SJCRH30 (cell line): ENCODE results near the gene TCF21. TPM values are rescaled to one million over a fixed set of nuclear protein-coding genes. Genes with fewer than 3 reads are reported as not detected.
"Not testable (repeated sequence)": the region's sequence is repeated elsewhere in the genome, so short reads cannot be mapped to it uniquely, and the experiment has no call there.

ENCODE experiments used
- DNase-seq, 2 experiments: peaks; one replicate each; pipeline ENCODE4 v3.0.0-alpha.2; 2015 to 2020
- H3K27ac ChIP-seq: fragments of 250-450 bp; sonication (Bioruptor Pico); 2 replicates; pipeline ENCODE4 v1.5.1; 2020; ENCODE audit warnings: mild to moderate bottlenecking, moderate library complexity
- H3K27me3 ChIP-seq: fragments of 250-450 bp; sonication (Bioruptor Pico); 2 replicates; pipeline ENCODE4 v1.5.1; 2020; ENCODE audit warnings: mild to moderate bottlenecking, moderate library complexity
- H3K36me3 ChIP-seq: fragments of 250-450 bp; sonication (Bioruptor Pico); 2 replicates; pipeline ENCODE4 v1.5.1; 2020; ENCODE audit warnings: mild to moderate bottlenecking, moderate library complexity
- H3K4me1 ChIP-seq: fragments of 250-450 bp; sonication (Bioruptor Pico); 2 replicates; pipeline ENCODE4 v1.5.1; 2020; ENCODE audit warnings: mild to moderate bottlenecking, moderate library complexity
- H3K4me3 ChIP-seq: fragments of 250-450 bp; sonication (Bioruptor Pico); 2 replicates; pipeline ENCODE4 v1.5.1; 2020; ENCODE audit warnings: mild to moderate bottlenecking, moderate library complexity
- H3K9me3 ChIP-seq: fragments of 250-450 bp; sonication (Bioruptor Pico); replicated peaks from 2 replicates; pipeline ENCODE4 v1.5.1; 2020; ENCODE audit warnings: mild to moderate bottlenecking, moderate library complexity
- total RNA-seq: library from RNA; depleted of rRNA; stranded (reverse); fragments of >200 nt; shearing (Covaris generic); gene quantifications from 2 replicates; pipeline ENCODE4 v1.2.3, GENCODE V29; 2014; rRNA removed

Gene TCF21
- total RNA-seq, 1 experiment from 2014 or later: not detected

DNA sequence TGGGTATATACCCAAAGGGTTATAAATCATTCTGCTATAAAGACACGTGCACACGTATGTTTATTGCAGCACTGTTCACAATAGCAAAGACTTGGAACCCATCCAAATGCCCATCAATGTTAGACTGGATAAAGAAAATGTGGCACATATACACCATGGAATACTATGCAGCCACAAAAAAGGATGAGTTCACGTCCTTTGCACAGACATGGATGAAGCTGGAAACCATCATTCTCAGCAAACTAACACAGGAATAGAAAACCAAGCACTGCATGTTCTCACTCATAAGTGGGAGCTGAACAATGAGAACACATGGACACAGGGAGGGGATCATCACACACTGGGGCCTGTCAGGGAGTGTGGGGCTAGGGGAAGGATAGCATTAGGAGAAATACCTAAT lies 47.4 kb downstream of the TCF21 start:
- H3K27ac ChIP-seq, DNase-seq, H3K27me3 ChIP-seq, H3K4me3 ChIP-seq, H3K4me1 ChIP-seq, H3K36me3 ChIP-seq, H3K9me3 ChIP-seq: not testable (repeated sequence)

DNA sequence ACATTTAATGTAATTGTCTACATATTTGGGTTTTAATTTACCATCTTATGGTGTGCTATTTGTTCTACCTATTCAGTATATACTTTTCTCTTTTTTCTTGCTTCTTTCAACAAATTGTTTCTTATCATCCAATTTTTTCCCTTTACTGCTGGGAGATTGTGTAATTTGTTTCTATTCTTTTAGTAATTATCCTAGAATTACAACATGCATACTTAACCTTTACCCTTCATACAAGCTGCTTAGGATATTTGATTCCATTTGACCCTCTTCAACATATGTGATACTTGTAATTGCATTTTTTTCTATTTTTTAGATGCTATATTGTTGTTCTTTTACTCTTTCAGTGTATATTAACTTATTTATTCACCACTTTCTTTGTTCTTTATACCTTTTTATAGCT lies 49.0 kb downstream of the TCF21 start:
- Histone ChIP-seq H3K4me3 (no peak overlapping the region), H3K9me3 (no peaks in the 10 kb centered on the region), H3K27ac (no peak overlapping the region), H3K27me3 (0 out of 2 replicates have a peak, but pooled peaks cover 3% of the 10 kb centered on the region), H3K36me3 (no peaks in the 10 kb centered on the region), H3K4me1 (no peaks in the 10 kb centered on the region)
- DNase-seq: no peak

DNA sequence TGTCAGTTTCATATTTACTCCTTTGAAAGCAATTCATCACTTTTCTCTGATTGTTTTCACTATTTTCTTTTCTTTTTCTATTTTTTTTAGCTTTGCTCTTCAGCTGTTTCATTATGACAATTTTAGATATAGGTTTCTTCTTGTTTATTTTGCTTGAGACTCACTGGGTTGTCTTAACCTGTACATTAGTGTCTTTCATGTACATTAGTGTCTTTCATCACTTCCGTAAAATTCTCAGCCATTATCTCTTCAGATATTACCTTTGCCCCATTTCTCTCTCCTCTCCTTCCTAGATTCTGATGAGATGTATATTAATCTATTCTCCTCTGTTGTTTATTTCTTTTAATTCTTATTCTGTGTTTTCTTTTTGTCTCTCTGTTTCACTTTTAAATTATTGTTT lies 49.6 kb downstream of the TCF21 start:
- Histone ChIP-seq H3K4me3 (no peak overlapping the region), H3K4me1 (no peaks in the 10 kb centered on the region), H3K27me3 (0 out of 2 replicates have a peak, but pooled peaks cover 3% of the 10 kb centered on the region), H3K36me3 (no peaks in the 10 kb centered on the region), H3K9me3 (no peaks in the 10 kb centered on the region), H3K27ac (no peak overlapping the region)
- no peak for DNase-seq

DNA sequence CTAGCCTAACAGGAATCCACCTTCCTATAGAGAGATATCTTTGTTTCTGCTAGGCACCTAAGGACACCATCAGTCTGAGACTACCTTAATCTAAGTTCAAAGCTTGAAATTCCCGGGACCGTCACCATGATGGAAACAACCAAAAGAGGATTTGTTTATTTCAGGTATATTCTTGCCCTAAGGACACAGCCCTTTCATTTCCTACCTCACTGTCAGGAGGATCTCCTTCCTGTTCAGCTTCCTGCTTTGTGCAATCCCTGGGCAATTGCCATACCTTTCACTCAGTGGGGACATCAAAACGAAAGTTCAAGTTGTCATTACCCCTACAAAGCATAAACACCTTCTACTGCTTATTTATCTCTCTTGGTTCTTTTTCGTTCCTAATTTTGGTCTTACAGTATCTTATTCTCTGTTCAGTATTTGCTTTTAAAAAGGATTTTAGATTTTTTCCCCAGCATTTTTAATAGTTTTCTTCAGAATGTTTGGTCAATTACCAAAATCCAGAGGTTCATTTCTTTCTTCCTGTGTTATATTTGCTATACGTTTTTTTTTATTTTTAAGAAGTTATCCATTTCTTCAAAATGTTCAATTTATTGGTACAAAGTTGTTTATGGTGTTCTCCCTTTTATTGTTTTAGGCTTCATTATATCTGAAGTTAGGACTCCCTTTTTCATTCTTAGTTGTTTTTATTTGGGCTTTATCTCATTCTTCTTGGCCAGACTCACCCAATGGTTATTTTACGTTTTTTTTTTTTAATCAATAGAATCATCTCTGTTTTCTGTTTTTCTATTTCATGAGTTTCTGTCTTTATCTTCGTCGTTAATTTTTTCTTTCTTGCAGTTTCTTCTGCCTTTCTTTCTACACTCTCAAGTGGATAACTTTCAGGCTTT lies 51.1 kb downstream of the TCF21 start:
- Histone ChIP-seq H3K27me3 (0 out of 2 replicates have a peak, but pooled peaks cover 3% of the 10 kb centered on the region), H3K27ac (no peak overlapping the region), H3K4me1 (no peaks in the 10 kb centered on the region), H3K9me3 (no peaks in the 10 kb centered on the region), H3K4me3 (no peak overlapping the region), H3K36me3 (no peaks in the 10 kb centered on the region)
- no peak for DNase-seq

Other genes starting within 250 kb of the TCF21 start
- gene TBPL1, start 64.1 kb downstream of the TCF21 start, total RNA-seq: 56.2 and 57.1 TPM in 2 replicates
- gene SLC2A12, start 163.5 kb downstream of the TCF21 start, total RNA-seq: 0.38 and 0.45 TPM in 2 replicates